Activated CD4-positive, alpha-beta T cell treated with anti-CD3 and anti-CD28 coated beads for 48 hours (primary cell): Measurements from ENCODE around the gene METTL18.

Experiments
- DNase-seq: peaks from one replicate; pipeline ENCODE4 v3.0.0-alpha.2; 2020

METTL18 gene

DNA sequence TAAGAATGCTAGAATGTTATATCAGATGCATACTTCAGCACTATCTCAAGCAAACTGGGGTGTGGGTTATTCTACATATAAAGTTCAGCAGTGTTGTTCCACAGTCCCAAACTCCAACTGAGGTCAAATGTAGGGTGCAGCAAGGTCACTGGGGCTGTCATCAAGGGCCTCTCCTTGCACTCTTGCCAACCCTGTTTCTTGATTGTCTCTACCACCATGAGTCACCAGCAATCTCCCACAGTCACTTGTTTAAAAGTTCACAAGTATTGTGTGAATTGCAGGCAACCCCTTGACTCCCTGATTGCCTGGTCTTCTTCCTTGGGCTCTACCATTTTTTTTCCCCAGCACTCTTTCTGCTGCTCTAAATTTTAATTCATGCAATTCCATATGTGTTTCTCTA is 10.6 kb downstream of the METTL18 start:
- DNase-seq: no peak

DNA sequence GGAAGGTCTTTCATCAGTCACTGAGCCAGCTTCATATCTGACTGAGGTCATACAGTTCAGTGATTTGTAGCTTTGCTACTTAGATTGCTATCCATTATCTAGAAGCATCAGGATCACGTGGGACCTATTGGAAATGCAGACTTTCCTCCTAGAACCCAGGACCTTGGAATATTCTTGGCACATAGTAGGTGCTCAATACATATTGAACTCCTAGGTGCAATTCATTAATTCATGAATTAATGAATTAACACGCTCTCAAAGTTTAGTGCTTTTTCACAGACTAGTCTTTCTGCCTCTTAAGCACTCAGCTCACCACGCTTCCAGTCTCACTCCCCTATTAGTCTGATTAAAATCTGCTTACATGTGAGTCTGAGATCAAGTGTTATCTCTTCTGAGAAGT is 12.1 kb downstream of the METTL18 start:
- no peak for DNase-seq

DNA sequence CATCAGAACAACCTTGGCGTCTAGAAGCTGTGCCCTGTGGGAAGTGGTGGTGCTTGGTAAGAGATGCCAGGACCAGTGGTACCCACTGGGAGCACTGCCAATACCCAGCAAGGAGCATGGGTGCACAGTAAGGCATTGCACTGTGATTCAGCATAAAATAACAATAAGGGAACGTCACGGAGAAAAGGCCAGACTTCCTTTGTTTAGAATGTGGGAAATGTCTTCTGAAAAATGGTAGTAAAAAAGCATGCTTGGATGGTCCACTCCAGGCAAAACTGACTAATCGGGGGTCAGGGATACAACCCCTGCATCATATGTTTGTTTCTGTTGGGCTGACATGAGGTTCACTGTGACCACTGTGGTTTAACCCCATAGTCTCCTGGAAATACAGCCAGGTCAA is 14.7 kb downstream of the METTL18 start:
- no peak for DNase-seq

DNA sequence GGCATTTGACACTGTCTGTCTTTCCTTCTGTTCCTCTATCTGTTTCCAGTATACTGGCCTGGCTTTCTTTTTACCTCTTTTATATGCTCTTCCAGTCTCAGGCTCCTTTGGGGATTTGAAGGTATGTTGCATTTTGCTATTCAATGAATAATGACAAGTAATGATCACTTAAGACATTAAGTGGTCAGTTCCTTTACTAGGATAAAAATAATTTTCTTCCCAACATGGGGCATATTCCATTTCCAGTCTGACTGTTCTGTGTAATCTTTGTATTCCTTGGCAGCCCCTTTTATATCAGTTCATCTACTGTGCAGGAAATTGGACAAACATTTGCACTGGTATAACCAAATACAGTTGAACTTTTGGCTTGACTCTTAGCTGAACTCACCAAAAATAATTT is 15.6 kb downstream of the METTL18 start:
- DNase-seq: no peak

DNA sequence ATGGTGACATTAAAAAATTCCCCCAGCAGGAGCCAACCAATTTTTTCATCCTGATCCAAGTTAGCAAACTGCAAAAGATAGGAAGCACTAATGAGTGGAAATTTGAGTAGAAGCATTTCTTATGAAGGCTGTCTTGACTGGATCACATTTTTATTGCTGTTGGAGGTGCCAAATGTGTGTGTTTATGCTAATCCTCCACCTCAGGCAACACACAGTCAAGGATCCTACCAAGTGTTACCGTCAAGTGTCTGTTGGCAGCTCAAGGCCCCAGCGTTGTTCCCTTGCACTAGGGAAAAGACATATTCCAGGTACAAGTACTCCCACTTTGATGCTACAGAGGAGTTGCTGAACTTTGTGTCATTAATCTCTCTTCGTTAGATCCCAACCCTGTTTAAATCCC is 18.3 kb downstream of the METTL18 start:
- DNase-seq: no peak

DNA sequence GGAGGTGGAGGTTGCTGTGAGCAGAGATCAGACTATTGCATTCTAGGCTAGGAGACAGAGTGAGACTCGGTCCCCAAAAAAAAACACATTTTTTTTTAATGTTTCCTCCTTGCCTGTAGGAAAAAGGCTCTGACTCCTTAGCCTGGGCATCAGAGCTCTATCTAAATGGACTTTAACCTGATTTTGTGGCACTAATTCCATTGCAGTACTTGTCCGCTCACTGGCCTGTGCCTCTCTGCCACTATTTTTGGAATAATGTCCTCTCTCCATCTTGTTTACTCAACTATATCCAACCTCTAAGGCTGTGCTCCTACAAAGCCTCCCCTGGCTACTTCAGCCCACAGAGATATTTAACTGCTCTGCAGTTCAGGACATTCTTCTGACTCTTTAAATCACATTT is 26.5 kb downstream of the METTL18 start:
- DNase-seq: no peak

DNA sequence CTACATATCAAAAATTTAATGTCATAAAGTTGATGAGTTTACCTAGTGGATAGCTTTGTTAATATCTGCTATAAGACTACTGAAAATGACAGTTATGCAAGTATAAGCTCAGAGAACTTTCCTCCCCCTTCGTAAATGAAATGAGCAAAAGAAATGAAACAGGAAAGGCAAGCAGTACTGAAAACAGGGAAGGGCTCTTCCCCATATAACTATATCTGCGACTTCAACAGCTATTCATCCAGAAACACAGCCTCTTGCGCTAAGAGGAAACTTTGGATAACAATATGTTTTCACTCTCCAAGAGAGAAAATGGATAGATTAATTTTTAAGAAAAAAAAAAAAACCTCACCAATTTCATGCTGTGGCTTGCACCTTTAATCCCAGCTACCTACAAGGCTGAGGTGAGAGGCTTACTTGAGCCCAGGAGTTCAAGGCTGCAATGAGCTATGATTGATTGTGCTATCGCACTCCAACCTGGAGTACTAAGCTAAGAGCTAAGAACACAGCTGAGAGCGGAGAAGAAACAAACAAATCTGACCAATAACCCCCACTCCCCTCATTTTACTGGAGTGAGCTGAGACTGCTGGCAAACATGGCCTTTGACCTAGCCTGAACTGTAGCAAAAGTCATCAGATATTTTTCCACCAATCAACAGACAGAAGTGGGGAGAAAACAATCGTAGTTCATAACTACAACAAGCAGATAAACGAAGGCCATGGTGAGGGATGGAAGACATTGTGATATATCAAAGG is 29.0 kb downstream of the METTL18 start:
- no peak for DNase-seq

DNA sequence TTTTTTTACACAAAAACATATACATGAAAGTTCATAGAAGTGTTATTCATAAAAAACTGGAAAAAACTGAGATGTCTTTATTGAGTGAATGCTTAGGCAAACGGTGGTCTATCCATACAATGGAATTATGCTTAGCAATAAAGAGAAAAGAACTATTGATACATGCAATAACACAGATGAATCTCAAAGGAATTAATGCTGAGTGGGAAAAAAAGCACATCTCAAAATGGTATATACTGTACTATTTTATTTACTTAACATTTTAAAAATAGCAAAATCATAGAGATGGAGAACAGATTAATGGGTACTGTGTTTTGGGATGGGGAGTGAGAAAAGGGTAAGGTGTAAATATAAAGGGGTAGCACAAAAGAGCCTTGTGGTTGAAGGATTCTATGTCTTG is 29.8 kb downstream of the METTL18 start:
- DNase-seq: no peak

DNA sequence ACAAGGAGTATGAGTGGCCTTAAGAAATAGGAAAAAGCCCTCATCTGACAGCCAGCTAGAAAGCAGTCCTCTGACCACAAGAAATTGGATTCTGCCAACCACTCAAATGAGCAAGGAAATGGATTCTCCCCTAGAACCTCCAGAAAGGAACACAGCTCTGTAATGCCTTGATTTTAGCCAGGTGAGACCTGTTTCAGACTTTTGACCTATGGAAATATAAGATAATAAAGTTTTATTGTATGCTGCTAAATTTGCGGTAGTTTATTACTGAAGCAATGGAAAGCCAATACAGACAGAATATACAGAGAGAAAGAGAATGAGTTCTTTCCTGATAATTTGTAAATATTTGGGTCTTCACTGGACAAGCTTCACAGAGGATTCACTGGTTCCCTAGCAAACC is 32.0 kb downstream of the METTL18 start:
- DNase-seq: no peak

DNA sequence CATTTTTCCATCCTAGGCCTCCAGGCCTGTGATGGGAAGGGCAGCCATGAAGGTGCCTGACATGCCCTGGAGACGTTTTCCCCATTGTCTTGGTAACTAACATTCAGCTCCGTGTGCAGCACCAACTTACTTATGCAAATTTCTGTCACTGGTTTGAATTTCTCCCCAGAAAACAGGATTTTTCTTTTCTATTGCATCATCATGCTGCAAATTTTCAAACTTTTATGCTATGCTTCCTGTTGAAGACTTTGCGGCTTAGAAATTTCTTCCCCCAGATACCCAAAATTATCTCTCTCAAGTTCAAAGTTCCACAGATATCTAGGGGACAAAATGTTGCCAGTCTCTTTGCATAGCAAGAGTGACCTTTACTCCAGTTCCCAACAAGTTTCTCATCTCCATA is 35.7 kb downstream of the METTL18 start:
- no peak for DNase-seq

DNA sequence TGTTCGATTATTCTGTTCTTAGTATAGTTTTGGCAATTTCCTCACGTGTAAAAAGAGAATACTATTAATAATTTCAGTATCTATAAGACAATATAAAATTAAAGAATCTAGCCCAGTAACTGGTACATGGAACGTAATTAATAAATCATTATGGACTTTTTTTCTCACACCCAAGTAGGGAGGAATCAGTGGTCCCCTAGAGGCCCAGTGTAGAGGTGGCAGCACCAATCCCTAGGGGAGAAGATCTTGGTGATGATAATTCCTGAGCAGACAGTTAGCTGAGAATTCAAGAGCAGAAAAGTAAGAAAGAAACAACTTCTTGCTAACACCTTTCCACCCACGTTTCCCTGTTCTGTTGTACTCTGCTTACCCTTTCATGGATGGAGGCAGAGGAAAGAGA is 41.2 kb downstream of the METTL18 start:
- DNase-seq: no peak

DNA sequence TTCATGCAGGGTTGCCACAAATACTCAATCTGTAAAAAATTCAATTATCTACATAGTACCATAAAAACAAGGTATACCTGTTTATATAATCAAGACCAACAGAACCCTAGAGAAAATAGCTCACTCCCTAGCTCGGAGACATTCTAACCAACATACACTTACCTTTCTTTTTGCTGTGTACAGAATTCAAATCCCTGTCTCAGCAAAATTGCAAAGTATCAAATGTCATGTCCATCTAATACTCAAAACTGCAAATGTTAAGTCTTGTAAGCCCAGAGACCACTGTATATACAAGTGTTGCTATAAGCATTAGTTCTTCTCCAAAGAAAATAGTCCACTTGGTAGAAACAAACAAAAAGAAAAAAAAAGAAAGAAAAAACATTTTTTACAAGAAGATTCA is 44.7 kb downstream of the METTL18 start:
- DNase-seq: no peak

DNA sequence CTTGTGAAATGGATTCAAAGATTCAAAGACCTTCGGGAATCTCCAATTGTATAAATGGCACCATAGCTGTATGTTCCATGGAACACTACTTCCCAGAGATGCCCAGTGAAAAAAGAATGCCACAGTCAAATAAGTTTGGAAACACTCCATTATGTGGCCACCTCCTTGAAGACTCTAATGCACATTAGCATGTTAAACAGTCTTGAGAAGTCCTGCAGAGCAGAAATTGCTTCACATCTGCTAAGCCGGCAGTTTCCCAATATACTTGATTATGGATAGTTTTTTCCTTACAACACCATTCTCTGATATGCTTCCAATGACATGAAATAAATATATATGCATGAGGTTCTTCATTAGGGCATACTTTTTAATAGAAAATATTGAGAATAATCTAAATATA is 48.2 kb downstream of the METTL18 start:
- no peak for DNase-seq

DNA sequence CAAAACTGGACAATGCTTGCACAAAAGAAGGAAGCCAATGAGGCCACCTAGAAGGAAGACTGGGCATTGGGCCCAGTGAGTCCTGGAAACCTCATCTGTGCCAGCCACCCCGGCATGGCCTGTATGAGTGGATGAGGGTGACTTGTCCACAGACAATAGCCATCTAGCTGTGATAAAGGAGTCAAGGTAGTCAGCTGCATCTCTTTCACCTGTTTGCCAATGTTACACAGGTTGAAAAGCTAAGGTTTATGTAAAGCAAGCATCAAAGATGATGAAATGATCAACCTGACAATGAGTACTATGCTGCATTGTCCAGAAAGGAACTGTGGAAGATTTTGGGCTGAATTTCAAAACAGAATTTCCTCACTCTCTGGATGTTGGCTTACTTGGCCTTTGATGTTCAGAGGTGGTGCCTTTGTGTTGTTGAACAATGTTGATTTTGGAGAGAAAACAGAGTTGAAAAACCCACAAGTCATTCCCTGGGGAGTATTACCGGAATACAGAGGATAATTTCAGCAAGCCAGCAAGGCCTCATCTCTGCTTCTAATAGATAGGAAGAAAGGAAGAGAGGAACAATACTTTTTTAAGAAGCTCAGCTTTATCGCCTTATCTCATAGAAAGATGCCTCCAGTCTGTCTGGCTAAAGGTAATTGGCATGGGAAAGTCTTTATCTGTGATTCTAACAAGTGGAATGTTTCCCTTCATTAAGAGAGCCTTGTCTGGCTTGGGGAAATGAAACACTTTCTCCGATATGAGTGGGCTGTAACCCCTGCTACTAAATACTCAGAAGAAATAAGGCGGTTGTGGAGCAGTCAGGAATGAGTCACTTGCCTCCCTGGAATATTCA is 49.5 kb downstream of the METTL18 start:
- DNase-seq: no peak
